ENCODE measurements around the gene UNG. TPM values are rescaled to one million over a fixed set of nuclear protein-coding genes. Genes with fewer than 3 reads are reported as not detected.

The UNG gene
- 99.0 TPM for total RNA-seq (2021; ENCODE audit: unreplicated experiment)
- polyA plus RNA-seq (2012), result 20.7 and 28.8 TPM in 2 replicates
- Bru-seq, nascent RNA, result percentile 74 among the genes with signal in this experiment
- percentile 93 among the genes with signal in this experiment for BruChase-seq, experiment 1, labeled RNA remaining after a 6-hour chase
- percentile 77 among the genes with signal in this experiment for BruChase-seq, experiment 2, labeled RNA remaining after a 2-hour chase
- long read RNA-seq, transcript UNG-201 (7 exons, 2,071 nt), result major isoform, 143 of 248 reads
- long read RNA-seq, transcript UNG-202 (6 exons, 2,130 nt), result minor isoform, 95 of 248 reads
- long read RNA-seq, partial matches to known transcripts, result 8 of 248 reads
- long read RNA-seq, other reads (novel, unspliced or antisense), result 2 of 248 reads

DNA sequence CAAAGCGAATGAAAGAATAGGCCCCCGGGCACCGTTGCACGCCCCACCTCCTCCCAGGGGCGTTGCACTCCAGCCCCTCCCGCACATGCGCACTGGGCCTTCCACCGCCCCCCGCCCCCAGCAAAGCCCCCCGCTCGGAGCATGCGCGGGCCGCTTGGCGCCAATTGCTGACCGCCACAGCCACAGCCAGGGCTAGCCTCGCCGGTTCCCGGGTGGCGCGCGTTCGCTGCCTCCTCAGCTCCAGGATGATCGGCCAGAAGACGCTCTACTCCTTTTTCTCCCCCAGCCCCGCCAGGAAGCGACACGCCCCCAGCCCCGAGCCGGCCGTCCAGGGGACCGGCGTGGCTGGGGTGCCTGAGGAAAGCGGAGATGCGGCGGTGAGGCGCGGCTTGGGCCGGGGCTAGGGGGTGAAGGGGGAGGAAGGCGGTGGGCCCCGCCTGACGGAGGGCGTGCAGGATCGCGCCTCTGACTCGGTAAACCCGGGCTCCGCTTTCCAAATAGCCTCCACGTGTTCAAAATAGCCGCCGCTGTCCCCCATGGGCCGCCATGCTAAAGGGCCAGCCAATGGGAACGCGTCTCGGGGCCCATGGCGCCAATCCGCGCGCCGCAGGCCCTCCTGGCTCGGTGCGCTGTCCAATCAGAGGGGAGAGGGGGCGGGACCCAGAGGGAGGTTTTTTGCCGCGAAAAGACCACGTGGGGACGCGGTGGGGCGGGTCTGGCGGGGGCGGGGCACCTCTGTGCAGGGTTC, at the start of gene UNG:
TSS of gene UNG (plus strand) at position 163 of the 748 bp plus-strand sequence. CDS start at position 246, 83 bp downstream.
- no peaks in the 10 kb centered on the region for H3K9me3 ChIP-seq (ENCODE audit: control insufficient read depth in 1 of 2, insufficient read depth in 1 of 2, low read depth in 1 of 2, low read length in 2 of 2)
- peak; percentile 89 for ATAC-seq
- H3K79me2 ChIP-seq (ENCODE audit: insufficient read depth, low read length), result peaks cover 43% of the 10 kb centered on the region
- H3K27ac ChIP-seq (ENCODE audit: low read depth, low read length), result peak within 1 kb of the TSS; percentile 71
- peaks cover 5 to 32% of the 10 kb centered on the region in 2 experiments; a peak in 3 of 4 replicates for H3K4me1 ChIP-seq (ENCODE audit: control insufficient read depth in 1 of 2, insufficient read depth in 2 of 2, low read length in 2 of 2)
- no peaks in the 10 kb centered on the region for H4K20me1 ChIP-seq (ENCODE audit: insufficient read depth)
- peak; percentile 87 for DNase-seq (ENCODE audit: low read depth, low spot score)
- H3K4me2 ChIP-seq (ENCODE audit: low read length), result peak within 1 kb of the TSS; percentile 86
- H2AFZ ChIP-seq (ENCODE audit: low read depth, low read length, poor library complexity, severe bottlenecking), result peak within 1 kb of the TSS; percentile 20
- CTCF ChIA-PET, result interaction anchor here (1.4 kb wide), 1 partner anchor 14 kb away, joined by 5 read pairs; no protein-coding TSS in a partner anchor
- intact Hi-C loops (cut with micrococcal nuclease), result loop anchor here (10.0 kb wide), 3 partner anchors 143 to 293 kb away; no protein-coding TSS in a partner anchor
- POLR2A ChIA-PET, result no interaction called here
- no peaks in the 10 kb centered on the region for H3K9me2 ChIP-seq (ENCODE audit: insufficient read depth)
- H3K36me3 ChIP-seq (ENCODE audit: control insufficient read depth in 1 of 2, insufficient read depth in 2 of 2, low read length in 2 of 2), result peaks cover 6 to 27% of the 10 kb centered on the region in 2 experiments; a peak in 1 of 4 replicates
- RAD21 ChIA-PET (ENCODE audit: low non-redundant PET in 1 of 2, low total read pairs in 2 of 2, uncharacterized antibody in 2 of 2, unreplicated experiment in 2 of 2), result no interaction called here
- peak within 1 kb of the TSS; percentile 72 to 79 for H3K4me3 ChIP-seq (replicated peaks in 1 of 2; ENCODE audit: low read depth in 1 of 2, low read length in 2 of 2)
- H3K9ac ChIP-seq (ENCODE audit: low read length), result peak within 1 kb of the TSS; percentile 81
- BruUV-seq (replicated peaks), result no TSS peak
- no peaks in the 10 kb centered on the region for H3K27me3 ChIP-seq (ENCODE audit: insufficient read depth, low read length)
- peak; percentile 69 for TF ChIP-seq YY1 (IDR thresholded peaks at IDR 0.05; ENCODE audit: extremely low read depth, insufficient replicate concordance, low read depth, low read length)
- peak; percentile 99 for TF ChIP-seq SIN3A (IDR thresholded peaks at IDR 0.05; ENCODE audit: low read depth)
- no peak for TF ChIP-seq ELF1 (IDR thresholded peaks at IDR 0.05; ENCODE audit: borderline replicate concordance, low read depth)
- TF ChIP-seq, protein P1, sequence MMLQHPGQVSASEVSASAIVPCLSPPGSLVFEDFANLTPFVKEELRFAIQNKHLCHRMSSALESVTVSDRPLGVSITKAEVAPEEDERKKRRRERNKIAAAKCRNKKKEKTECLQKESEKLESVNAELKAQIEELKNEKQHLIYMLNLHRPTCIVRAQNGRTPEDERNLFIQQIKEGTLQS (IDR thresholded peaks at IDR 0.05), result no peak
- TF ChIP-seq EGR1 (IDR thresholded peaks at IDR 0.05; ENCODE audit: low read depth), result peak; percentile 70
- TF ChIP-seq, protein P2, sequence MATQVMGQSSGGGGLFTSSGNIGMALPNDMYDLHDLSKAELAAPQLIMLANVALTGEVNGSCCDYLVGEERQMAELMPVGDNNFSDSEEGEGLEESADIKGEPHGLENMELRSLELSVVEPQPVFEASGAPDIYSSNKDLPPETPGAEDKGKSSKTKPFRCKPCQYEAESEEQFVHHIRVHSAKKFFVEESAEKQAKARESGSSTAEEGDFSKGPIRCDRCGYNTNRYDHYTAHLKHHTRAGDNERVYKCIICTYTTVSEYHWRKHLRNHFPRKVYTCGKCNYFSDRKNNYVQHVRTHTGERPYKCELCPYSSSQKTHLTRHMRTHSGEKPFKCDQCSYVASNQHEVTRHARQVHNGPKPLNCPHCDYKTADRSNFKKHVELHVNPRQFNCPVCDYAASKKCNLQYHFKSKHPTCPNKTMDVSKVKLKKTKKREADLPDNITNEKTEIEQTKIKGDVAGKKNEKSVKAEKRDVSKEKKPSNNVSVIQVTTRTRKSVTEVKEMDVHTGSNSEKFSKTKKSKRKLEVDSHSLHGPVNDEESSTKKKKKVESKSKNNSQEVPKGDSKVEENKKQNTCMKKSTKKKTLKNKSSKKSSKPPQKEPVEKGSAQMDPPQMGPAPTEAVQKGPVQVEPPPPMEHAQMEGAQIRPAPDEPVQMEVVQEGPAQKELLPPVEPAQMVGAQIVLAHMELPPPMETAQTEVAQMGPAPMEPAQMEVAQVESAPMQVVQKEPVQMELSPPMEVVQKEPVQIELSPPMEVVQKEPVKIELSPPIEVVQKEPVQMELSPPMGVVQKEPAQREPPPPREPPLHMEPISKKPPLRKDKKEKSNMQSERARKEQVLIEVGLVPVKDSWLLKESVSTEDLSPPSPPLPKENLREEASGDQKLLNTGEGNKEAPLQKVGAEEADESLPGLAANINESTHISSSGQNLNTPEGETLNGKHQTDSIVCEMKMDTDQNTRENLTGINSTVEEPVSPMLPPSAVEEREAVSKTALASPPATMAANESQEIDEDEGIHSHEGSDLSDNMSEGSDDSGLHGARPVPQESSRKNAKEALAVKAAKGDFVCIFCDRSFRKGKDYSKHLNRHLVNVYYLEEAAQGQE (IDR thresholded peaks at IDR 0.05; ENCODE audit: low read depth), result no peak
- TF ChIP-seq FOSL1 (IDR thresholded peaks at IDR 0.05; ENCODE audit: low read depth), result no peak
- no peak for TF ChIP-seq CBX3 (IDR thresholded peaks at IDR 0.05; ENCODE audit: low read depth)
- no peak for TF ChIP-seq POLR2AphosphoS5 (IDR thresholded peaks at IDR 0.05; ENCODE audit: low read depth, low read length)
- TF ChIP-seq EZH2phosphoT487 (IDR thresholded peaks at IDR 0.05; ENCODE audit: borderline replicate concordance), result no peak
- TF ChIP-seq, protein P3, sequence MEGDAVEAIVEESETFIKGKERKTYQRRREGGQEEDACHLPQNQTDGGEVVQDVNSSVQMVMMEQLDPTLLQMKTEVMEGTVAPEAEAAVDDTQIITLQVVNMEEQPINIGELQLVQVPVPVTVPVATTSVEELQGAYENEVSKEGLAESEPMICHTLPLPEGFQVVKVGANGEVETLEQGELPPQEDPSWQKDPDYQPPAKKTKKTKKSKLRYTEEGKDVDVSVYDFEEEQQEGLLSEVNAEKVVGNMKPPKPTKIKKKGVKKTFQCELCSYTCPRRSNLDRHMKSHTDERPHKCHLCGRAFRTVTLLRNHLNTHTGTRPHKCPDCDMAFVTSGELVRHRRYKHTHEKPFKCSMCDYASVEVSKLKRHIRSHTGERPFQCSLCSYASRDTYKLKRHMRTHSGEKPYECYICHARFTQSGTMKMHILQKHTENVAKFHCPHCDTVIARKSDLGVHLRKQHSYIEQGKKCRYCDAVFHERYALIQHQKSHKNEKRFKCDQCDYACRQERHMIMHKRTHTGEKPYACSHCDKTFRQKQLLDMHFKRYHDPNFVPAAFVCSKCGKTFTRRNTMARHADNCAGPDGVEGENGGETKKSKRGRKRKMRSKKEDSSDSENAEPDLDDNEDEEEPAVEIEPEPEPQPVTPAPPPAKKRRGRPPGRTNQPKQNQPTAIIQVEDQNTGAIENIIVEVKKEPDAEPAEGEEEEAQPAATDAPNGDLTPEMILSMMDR (IDR thresholded peaks at IDR 0.05 in 2 of 3, conservative IDR thresholded peaks at IDR 0.05 in 1 of 3; ENCODE audit: borderline replicate concordance in 1 of 3, insufficient read depth in 1 of 3, low read depth in 2 of 3, low read length in 2 of 3), result no peak
- peak; percentile 98 for TF ChIP-seq SP1 (IDR thresholded peaks at IDR 0.05; ENCODE audit: low read depth)
- TF ChIP-seq, protein P4, sequence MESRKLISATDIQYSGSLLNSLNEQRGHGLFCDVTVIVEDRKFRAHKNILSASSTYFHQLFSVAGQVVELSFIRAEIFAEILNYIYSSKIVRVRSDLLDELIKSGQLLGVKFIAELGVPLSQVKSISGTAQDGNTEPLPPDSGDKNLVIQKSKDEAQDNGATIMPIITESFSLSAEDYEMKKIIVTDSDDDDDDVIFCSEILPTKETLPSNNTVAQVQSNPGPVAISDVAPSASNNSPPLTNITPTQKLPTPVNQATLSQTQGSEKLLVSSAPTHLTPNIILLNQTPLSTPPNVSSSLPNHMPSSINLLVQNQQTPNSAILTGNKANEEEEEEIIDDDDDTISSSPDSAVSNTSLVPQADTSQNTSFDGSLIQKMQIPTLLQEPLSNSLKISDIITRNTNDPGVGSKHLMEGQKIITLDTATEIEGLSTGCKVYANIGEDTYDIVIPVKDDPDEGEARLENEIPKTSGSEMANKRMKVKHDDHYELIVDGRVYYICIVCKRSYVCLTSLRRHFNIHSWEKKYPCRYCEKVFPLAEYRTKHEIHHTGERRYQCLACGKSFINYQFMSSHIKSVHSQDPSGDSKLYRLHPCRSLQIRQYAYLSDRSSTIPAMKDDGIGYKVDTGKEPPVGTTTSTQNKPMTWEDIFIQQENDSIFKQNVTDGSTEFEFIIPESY (IDR thresholded peaks at IDR 0.05; ENCODE audit: extremely low read depth, insufficient replicate concordance, low read length), result no peak
- TF ChIP-seq CEBPB (IDR thresholded peaks at IDR 0.05; ENCODE audit: low read depth), result no peak
- no peak for TF ChIP-seq POLR2A (IDR thresholded peaks at IDR 0.05; ENCODE audit: borderline replicate concordance, extremely low read depth, insufficient read depth, insufficient read length)
- TF ChIP-seq ZNF274 (IDR thresholded peaks at IDR 0.05; ENCODE audit: low read depth, low read length), result no peak
- TF ChIP-seq ZFX (IDR thresholded peaks at IDR 0.05), result no peak
- no peak for TF ChIP-seq SRF (IDR thresholded peaks at IDR 0.05; ENCODE audit: low read depth)

Measured in HCT116 (cell line).